SK-N-MC (cell line): ENCODE data around the gene GNL2.
"Not testable (repeated sequence)": the region's sequence is repeated elsewhere in the genome, so short reads cannot be mapped to it uniquely, and the experiment has no call there.

Source experiments
- DNase-seq: peaks from one replicate; pipeline ENCODE4 v3.0.0-alpha.2; 2011; ENCODE audit warnings: low read depth, low spot score
- H3K27ac ChIP-seq: fragments of 200-600 bp; sonication (generic); 2 replicates; pipeline ENCODE4 v1.5.1; 2016; ENCODE audit warnings: mixed run types
- H3K36me3 ChIP-seq: fragments of 200-600 bp; sonication (generic); 2 replicates; pipeline ENCODE4 v1.6.1; 2017; ENCODE audit warnings: antibody characterized with exemption, low read length, mixed read lengths; ENCODE audit not compliant: insufficient read depth
- H3K4me3 ChIP-seq: fragments of 200-600 bp; sonication (generic); 2 replicates; pipeline ENCODE4 v1.5.1; 2016
- H3K9ac ChIP-seq: fragments of 200-600 bp; sonication (generic); 2 replicates; pipeline ENCODE4 v1.8.0; 2017; ENCODE audit warnings: mixed run types, mixed read lengths; ENCODE audit not compliant: insufficient read length
- H3K9me3 ChIP-seq: fragments of 200-600 bp; sonication (generic); 2 replicates; pipeline ENCODE4 v1.6.1; 2017; ENCODE audit warnings: low read depth, mild to moderate bottlenecking, antibody characterized with exemption, low read length, moderate library complexity, mixed read lengths
- EZH2 ChIP-seq: fragments of 200-600 bp; sonication (generic); IDR thresholded peaks from one replicate; pipeline ENCODE4 v1.6.1; 2017; ENCODE audit warnings: antibody characterized with exemption
- FOXP2 ChIP-seq: optimal IDR thresholded peaks from 2 replicates; pipeline ENCODE3; 2011; ENCODE audit warnings: mild to moderate bottlenecking, moderate library complexity; ENCODE audit not compliant: insufficient read depth; ENCODE audit errors: extremely low read length, control extremely low read depth
- POLR2AphosphoS5 ChIP-seq: IDR thresholded peaks from 2 replicates; pipeline ENCODE4 v1.6.1; 2012; ENCODE audit warnings: mild to moderate bottlenecking, low read depth, low read length, borderline replicate concordance

Gene GNL2

GRCh38 chr1:37570528-37571334 lies 25.0 kb downstream of the GNL2 start:
- Histone ChIP-seq H3K4me3 (no peak overlapping the region), H3K9me3 (no peaks in the 10 kb centered on the region), H3K36me3 (peaks cover 96% of the 10 kb centered on the region), H3K9ac (no peak overlapping the region), H3K27ac (no peak overlapping the region)
- DNase-seq: no peak
- TF ChIP-seq POLR2AphosphoS5: no peak

DNA sequence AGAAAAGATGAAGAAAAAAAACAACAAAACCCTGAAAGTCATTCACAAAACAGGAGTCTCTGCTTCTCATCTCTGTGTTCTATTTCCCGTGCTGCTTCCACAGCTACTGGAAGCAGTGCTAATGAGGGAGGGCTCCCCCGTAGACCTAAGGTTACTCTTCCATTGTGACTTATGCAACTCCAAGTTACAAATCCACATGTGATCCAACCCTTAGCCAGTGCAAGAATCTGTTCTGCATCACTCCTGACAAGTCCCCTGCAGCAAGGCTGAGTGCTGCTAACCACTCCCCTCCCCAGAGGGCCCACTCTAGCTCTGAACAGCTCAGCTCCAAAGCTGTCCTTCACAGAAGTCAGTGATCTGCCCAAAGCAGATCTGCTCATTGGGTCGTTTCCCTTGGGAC lies 28.7 kb downstream of the GNL2 start:
- peaks cover 73% of the 10 kb centered on the region for H3K36me3 ChIP-seq
- no peak for DNase-seq
- TF ChIP-seq FOXP2 (no peak), POLR2AphosphoS5 (no peak), EZH2 (no peak)

DNA sequence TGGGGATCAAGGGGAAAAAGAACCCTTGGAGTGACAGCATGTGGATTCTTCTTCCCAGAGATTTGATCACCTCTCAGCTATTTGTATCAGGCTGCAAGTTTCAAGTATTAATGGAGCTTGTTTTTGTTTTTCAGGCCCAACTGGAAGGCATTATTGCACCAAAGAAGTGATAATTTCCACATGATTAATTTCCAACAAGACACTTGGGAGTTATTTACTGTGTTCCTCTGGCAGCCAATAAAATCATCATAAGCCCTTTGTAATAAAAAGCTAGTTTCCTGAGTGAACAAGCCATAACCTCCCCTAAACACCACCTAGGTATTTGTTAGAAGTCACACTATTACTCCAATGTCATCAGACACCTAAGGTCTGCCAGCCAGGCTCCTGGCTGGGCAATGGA lies 30.8 kb downstream of the GNL2 start:
- DNase-seq: no peak
- Histone ChIP-seq H3K4me3 (no peak overlapping the region), H3K27ac (no peak overlapping the region), H3K36me3 (peaks cover 54% of the 10 kb centered on the region), H3K9me3 (no peaks in the 10 kb centered on the region), H3K9ac (no peak overlapping the region)
- TF ChIP-seq POLR2AphosphoS5 (no peak), EZH2 (no peak), FOXP2 (no peak)

More for the DNA sequence above, 28.7 kb downstream of the GNL2 start:
- no peaks in the 10 kb centered on the region for H3K9me3 ChIP-seq
- H3K27ac ChIP-seq: no peak overlapping the region
- no peak overlapping the region for H3K4me3 ChIP-seq
- H3K9ac ChIP-seq: no peak overlapping the region

DNA sequence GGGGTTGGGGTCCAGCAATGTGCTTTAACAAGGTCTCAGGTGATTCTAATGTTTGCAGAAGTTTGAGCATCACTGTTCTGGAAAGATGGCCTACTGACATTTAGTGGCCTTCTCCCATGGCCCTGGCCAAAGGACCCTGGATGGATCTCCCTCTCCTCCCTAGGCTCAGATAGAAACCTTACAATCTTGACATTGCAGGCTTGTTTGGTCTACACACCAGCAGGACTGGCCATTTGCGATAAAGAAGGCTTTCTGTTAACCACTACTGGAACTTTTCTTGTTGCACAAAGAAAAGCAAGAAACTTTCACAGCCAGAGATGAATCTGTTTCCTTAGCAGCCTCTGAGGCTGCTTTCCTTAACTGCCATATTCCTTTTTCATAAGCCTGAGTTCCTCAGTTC lies 32.8 kb downstream of the GNL2 start:
- no peak for DNase-seq
- peak overlapping the region; percentile 22 for H3K27ac ChIP-seq
- H3K9me3 ChIP-seq: no peaks in the 10 kb centered on the region
- H3K36me3 ChIP-seq: peaks cover 35% of the 10 kb centered on the region
- no peak overlapping the region for H3K4me3 ChIP-seq
- H3K9ac ChIP-seq: no peak overlapping the region
- TF ChIP-seq POLR2AphosphoS5: no peak
- no peak for TF ChIP-seq EZH2
- TF ChIP-seq FOXP2: no peak

GRCh38 chr1:37561133-37562132 lies 34.3 kb downstream of the GNL2 start:
- DNase-seq: no peak
- Histone ChIP-seq H3K36me3 (peaks cover 19% of the 10 kb centered on the region), H3K4me3 (no peak overlapping the region), H3K9me3 (no peaks in the 10 kb centered on the region), H3K27ac (no peak overlapping the region), H3K9ac (no peak overlapping the region)
- TF ChIP-seq FOXP2: no peak
- no peak; the same call in 1 of the 2 replicates for TF ChIP-seq POLR2AphosphoS5
- no peak for TF ChIP-seq EZH2

DNA sequence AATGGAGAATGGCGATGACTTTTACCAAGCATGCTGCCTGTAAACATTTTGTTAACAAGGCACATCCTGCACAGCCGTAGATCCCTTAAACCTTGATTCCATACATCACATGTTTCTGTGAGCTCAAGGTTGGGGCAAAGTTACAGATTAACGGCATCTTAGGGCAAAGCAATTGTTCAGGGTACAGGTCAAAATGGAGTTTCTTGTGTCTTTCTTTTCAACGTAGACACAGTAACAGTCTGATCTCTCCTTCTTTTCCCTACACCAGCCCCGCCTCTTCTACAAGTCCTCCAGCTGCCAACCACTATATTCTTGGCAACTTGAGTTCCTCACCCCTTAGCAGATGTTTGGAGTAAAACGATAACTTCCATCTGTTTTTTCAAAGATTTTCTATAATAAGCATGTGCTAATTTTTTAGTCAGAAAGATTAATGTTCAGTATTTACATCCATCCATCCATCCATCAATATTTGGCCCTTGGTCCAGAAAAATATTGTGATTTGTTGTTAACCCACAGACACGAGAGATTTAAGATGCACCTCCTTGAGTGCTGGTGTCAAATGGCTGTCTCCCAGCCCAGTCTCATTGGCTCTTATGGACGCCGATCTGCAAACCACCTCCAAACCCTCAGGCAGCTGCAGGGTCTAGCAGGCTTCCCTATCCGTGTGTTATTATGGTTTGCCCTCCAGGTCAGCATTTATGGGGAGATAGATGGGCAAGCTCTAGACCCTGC lies 35.2 kb downstream of the GNL2 start:
- no peaks in the 10 kb centered on the region for H3K9me3 ChIP-seq
- TF ChIP-seq POLR2AphosphoS5: no peak
- no peak for TF ChIP-seq EZH2
- no peak for TF ChIP-seq FOXP2

DNA sequence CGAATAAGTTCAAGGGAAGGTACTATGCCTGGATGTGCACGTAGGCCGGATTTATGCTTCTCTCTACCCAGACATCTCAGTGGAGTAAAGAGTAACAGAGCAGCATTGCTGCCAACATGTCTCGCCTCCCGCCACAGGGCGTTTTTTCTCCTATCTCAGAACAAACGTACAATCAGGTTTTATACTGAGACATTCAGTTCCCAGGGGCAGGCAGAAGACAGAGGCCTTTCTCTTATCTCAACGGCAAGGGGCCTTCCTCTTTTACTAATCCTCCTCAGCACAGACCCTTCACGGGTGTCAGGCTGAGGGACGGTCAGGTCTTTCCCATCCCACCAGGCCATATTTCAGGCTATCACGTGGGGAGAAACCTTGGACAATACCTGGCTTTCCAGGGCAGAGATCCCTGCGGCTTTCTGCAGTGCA lies 35.8 kb downstream of the GNL2 start:
- not testable (repeated sequence) for H3K27ac ChIP-seq, H3K4me3 ChIP-seq, H3K9ac ChIP-seq, H3K36me3 ChIP-seq, DNase-seq, H3K9me3 ChIP-seq

More for the DNA sequence above, 35.2 kb downstream of the GNL2 start:
- peaks cover 11% of the 10 kb centered on the region for H3K36me3 ChIP-seq
- no peak overlapping the region for H3K27ac ChIP-seq
- no peak overlapping the region for H3K9ac ChIP-seq
- no peak for DNase-seq
- H3K4me3 ChIP-seq: no peak overlapping the region

DNA sequence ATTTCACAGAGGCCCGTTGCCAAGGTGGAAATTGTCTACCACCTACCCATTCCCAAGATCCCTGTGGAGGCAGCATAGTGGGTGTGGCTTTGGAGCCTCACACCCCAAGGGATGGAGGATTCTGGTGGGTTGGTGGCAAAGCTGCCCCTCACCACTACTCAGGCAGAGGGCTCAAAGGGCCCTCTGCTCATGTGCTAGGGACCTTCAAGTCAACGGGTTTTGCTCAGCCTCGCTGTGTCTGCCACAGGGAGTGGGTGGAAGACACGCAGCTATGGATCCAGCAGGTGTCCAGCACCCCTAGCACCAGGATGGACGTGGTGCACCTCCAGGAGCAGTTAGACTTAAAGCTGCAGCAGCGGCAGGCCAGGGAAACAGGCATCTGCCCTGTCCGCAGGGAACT lies 36.7 kb downstream of the GNL2 start:
- Histone ChIP-seq H3K27ac (no peak overlapping the region), H3K4me3 (no peak overlapping the region), H3K36me3 (no peaks in the 10 kb centered on the region), H3K9me3 (peaks cover 3% of the 10 kb centered on the region; the same call in 1 of the 2 replicates), H3K9ac (no peak overlapping the region)
- no peak for DNase-seq
- TF ChIP-seq POLR2AphosphoS5 (no peak), FOXP2 (no peak), EZH2 (no peak)
